GM19023 (cell line): ENCODE results near the gene SCLT1.

Experiments used
- ATAC-seq: cut with Tn5 transposase; IDR thresholded peaks from one replicate; pipeline ENCODE4 v1.9.1; 2021; ENCODE audit warnings: mild to moderate bottlenecking, moderate library complexity; ENCODE audit not compliant: unreplicated experiment

Gene SCLT1

GRCh38 chr4:128961405-128961804, 131.9 kb downstream of the SCLT1 start:
- no peak for ATAC-seq

DNA sequence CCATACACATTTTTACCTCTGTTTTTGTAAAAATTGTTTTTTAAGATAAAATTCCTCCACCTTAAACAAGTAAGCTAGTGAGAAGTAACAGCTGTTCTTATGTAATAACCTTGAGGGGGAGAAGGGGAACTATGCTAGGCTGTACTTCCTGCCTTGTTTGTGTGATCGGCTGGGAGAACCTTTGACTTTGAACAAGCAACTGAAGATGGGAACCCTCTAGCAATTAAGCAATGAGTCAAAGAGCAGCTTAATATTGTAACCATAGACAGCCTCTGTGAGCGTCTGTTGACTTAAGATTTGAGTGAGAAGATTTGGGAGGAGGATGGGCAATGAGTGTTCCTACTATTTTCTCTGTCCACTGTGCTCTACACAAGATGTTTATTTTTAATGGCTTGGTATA, 135.1 kb downstream of the SCLT1 start:
- ATAC-seq = no peak

GRCh38 chr4:128957459-128957858, 135.9 kb downstream of the SCLT1 start:
- ATAC-seq = no peak

GRCh38 chr4:128955751-128956150, 137.6 kb downstream of the SCLT1 start:
- no peak for ATAC-seq

- ATAC-seq = no peak
Observed at GRCh38 chr4:128954941-128955340, 138.4 kb downstream of the SCLT1 start.

GRCh38 chr4:128951316-128951715, 142.0 kb downstream of the SCLT1 start:
- ATAC-seq = no peak

DNA sequence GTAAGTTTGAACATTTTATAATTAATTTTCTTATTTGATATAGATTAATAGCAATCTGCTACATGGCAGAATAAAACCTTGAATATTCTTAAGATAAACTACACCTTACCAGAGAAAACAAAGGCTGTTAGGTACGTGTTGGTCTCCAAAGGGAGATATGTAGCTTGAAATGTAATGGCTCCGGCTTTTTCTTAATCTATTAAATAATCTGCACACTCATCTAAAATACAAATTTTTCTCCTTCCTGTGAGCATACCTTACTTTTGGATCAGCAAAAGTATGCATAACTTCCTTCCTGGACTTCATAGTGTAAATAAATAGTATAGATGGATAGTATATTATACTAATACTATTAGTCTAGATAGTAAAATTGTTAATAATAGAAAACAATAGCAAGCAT, 142.5 kb downstream of the SCLT1 start:
- no peak for ATAC-seq

DNA sequence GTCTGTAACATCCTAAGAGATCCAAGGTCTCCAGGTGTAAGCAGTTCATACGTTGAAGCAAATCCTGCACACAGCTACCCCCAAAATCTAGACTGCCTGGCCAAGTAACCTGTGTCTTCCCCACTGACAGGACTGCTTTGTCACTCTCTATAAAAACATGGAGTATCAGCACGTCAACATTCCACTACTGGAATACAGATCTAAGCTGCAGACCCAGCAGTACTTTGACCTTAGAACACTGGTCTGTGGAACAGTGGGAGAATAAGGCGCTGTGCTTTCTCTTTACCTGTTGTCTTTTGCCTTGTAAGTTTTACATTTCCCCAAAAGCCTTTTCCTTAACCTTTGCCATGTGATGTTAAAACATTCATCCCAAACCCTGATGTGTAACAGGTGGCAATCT, 146.4 kb downstream of the SCLT1 start:
- ATAC-seq = no peak

GRCh38 chr4:128942607-128943006, 150.7 kb downstream of the SCLT1 start:
- no peak for ATAC-seq

DNA sequence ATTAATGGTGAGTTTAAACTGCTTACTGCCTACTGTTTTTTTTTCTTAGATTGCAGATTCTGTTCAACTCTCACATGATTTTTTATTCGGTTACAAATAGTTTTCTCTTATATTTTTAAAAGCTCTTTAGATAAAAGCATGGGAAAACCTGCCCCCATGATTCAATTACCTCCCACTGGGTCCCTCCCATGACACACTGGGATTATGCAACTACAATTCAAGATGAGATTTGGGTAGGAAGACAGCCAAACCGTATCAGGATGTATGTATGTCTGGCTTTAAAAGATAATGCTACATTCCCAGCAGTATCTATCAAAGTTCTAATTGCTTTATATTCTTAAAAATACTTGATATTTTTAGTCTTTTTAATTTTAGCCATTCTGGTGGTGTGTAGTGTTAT, 152.4 kb downstream of the SCLT1 start:
- no peak for ATAC-seq

GRCh38 chr4:128930051-128930450, 163.3 kb downstream of the SCLT1 start:
- ATAC-seq = no peak

DNA sequence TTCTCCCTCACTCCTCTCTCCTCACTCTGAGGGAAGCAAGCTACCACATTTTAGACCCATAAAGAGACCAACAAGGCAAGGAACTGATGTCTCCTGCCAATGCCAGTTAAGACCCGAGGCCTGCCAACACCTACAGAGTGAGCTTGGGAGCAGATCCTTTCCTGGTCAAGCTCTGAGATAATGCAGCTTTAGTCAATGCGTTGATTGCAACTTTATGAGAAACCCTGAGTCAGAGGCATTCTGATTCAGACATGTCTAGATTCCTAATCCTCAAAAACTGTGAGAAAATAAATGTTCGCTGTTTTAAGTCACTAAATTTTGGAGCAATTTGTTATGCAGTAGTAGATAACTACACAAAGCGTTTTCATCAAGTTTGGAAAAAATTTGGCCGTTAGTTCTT, 168.4 kb downstream of the SCLT1 start:
- no peak for ATAC-seq

DNA sequence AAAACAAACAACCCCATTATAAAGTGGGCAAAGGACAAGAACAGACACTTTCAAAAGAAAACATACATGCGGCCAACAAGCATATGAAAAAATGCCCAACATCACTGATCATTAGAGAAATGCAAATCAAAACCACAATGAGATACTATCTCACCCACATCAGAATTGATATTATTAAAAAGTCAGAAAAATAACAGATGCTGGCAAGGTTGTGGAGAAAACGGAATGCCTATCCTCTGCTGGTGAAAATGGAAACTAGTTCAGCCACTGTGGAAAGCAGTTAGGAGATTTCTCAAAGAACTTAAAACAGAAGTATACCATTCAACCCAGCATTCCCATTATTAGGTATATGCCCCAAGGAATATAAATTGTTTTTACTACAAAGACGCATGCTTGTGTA, 171.4 kb downstream of the SCLT1 start:
- no peak for ATAC-seq

GRCh38 chr4:128917781-128918180, 175.6 kb downstream of the SCLT1 start:
- ATAC-seq = peak; percentile 58

- peak; percentile 86 for ATAC-seq
Observed at GRCh38 chr4:128916832-128917231, 176.5 kb downstream of the SCLT1 start.

- no peak for ATAC-seq
Observed at GRCh38 chr4:128915544-128915943, 177.8 kb downstream of the SCLT1 start.

DNA sequence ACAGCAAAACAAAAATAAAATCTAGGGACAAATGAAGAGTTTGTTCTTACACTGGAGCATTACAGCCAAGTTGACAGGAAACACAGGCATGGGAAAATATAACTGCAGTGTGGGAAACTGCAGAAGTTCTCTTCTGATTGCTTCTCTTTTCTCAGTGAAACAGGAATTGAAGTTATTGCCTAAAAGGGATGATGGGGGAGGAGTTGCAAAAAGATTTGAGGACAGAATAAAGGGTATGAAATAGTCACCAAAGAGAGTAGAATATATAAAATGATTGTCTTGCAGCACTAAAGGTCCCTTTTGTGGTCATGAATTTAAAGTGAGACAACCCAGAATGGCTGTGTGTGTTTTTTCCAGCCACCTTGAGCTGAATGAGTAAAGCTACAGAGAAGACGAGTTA, 180.1 kb downstream of the SCLT1 start:
- ATAC-seq = no peak

- ATAC-seq = no peak
Observed at GRCh38 chr4:128908735-128909134, 184.6 kb downstream of the SCLT1 start.

DNA sequence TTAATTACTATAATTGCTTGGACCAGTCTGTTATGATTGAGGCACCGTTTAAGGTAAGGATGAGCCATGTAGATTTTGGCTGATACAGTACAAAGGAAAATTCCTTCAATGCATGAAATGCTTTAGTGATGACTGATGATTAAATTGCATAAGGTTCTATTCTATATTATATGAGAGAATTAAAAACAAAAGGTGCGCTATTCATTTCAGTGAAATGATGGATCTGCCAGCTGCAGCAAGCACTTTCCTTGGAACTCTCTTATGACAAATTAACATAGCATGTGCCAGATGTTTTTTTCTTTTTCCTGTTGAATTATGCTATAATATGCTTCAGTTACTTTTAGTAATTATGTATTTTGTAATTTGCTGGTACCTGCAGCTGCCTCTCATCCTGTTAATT, 185.4 kb downstream of the SCLT1 start:
- no peak for ATAC-seq

- ATAC-seq = no peak
Observed at GRCh38 chr4:128906581-128906980, 186.8 kb downstream of the SCLT1 start.

- ATAC-seq = no peak
Observed at GRCh38 chr4:128904821-128905220, 188.5 kb downstream of the SCLT1 start.

DNA sequence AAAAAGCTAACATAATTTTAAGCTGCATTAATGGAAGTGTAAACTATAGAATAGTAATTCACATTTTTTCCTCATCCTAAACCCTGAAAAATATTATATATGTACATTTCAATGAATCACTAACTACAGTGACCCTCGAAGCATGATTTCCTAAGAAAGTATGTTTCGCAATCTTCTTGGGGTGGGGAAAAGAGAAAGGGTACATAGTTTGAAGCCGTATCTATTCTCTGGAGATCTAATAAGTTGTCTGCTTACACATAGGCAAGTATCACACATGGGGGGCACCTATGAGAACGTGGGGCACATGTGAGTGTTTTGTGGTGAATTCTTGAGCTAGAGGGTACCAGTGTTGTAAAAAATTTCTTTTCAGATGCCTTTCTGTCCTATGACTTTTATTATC, 212.7 kb downstream of the SCLT1 start:
- no peak for ATAC-seq

GRCh38 chr4:128879971-128880370, 213.4 kb downstream of the SCLT1 start:
- ATAC-seq = no peak

DNA sequence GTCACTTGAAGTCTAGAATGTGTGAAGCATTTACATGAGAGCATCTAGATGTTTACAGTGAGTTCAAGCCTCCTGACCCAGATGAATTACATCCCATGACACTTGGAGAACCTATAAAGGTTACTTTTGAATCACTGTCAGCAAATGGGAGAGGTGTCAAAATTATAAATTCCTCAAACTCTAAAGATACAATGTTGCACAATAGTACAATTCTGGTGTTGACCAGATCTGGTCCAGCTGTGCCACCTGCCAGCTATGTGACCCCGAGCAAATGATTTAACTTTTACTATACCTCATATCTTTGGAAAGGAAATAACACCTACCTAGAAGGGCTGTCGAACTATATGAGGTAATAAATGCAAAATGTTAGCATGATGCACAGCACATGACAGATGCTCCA, 214.1 kb downstream of the SCLT1 start:
- no peak for ATAC-seq
